A673 (cell line): Measurements from ENCODE around the gene IL11RA.

Experiments
- EZH2 ChIP-seq: fragments of 200-600 bp; sonication (generic); IDR thresholded peaks from 2 replicates; pipeline ENCODE4 v1.6.1; 2017; ENCODE audit warnings: borderline replicate concordance, low read depth, mild to moderate bottlenecking, mixed read lengths, antibody characterized with exemption, low read length; ENCODE audit not compliant: poor library complexity, severe bottlenecking
- TF ChIP-seq, protein P1 (sequence below): fragments of 300-800, 200-600 bp; sonication (generic); conservative IDR thresholded peaks from 2 replicates; pipeline ENCODE4 v1.5.1; 2017; ENCODE audit warnings: low read depth, mild to moderate bottlenecking, antibody characterized with exemption, low read length, moderate library complexity, mixed read lengths

DNA sequence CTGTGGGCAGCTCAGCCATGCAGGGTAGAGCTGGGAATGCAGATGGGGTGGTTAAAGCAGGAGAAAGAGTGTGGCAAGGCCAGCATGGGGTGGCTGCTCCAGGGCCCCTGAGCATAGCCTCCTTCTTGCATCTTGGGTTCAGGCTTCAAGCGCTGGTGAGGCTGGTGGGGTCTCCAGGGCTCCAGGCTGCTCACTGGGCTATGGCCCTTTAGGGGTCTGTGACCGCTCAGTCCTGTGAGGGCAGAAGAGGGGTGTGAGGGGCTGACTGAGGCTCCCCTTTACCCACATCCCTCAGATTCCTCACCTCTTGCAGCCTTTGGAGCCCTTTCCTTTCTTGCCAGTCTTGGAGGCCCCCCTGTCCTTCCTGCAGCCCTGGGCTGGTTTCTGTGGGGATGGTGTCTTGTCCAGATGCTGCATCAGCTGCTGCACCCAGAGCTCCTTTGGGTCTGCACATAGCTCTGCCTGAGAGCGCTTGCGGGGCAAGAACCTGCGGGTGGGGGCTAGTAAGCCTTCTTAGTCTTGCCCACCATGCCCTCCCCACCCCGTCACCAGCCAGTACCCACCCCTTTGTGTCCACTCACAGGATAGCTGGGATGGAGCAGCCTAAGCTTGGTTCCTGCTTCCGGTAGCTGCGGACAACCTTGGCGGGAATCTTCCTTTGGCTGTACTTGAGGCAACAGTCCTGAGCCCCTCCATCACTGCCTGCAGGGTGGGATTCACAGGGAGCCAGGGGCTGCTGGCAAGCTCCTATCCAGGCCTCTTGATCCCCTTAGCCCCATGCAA is 57.4 kb downstream of the IL11RA start:
- no peak for TF ChIP-seq EZH2
- TF ChIP-seq, protein P1, sequence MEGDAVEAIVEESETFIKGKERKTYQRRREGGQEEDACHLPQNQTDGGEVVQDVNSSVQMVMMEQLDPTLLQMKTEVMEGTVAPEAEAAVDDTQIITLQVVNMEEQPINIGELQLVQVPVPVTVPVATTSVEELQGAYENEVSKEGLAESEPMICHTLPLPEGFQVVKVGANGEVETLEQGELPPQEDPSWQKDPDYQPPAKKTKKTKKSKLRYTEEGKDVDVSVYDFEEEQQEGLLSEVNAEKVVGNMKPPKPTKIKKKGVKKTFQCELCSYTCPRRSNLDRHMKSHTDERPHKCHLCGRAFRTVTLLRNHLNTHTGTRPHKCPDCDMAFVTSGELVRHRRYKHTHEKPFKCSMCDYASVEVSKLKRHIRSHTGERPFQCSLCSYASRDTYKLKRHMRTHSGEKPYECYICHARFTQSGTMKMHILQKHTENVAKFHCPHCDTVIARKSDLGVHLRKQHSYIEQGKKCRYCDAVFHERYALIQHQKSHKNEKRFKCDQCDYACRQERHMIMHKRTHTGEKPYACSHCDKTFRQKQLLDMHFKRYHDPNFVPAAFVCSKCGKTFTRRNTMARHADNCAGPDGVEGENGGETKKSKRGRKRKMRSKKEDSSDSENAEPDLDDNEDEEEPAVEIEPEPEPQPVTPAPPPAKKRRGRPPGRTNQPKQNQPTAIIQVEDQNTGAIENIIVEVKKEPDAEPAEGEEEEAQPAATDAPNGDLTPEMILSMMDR, result no peak
